Right lobe of liver (tissue), 6 donors: Measurements from ENCODE around the gene HS6ST3. TPM values are rescaled to one million over a fixed set of nuclear protein-coding genes. Genes with fewer than 3 reads are reported as not detected.

Experiments
- ATAC-seq, 4 donors: fragments of 200-7000 bp; cut with Tn5 transposase; one replicate each; pipeline ENCODE4 v1.9.1; 2020; ENCODE audit warnings: mild to moderate bottlenecking in 4 of 4, moderate library complexity in 4 of 4
- DNase-seq, 3 donors: peaks; one replicate each; pipeline ENCODE4 v3.0.0-alpha.2; 2020
- H3K27ac ChIP-seq, 3 donors: fragments of 200-600 bp; one replicate each; pipeline ENCODE4 v1.8.0; 2022
- H3K27me3 ChIP-seq, 2 donors: fragments of 200-600 bp; one replicate each; pipeline ENCODE4 v1.8.0; 2022
- H3K36me3 ChIP-seq, 4 donors: fragments of 200-600 bp; sonication (generic) in 1 of 4; one replicate each; pipeline versions ENCODE4 v1.5.1 to v1.8.0; 2017 to 2022; ENCODE audit warnings: control low read depth in 1 of 4
- H3K4me1 ChIP-seq, 4 donors: fragments of 200-600 bp; sonication (generic) in 1 of 4; one replicate each; pipeline versions ENCODE4 v1.5.1 to v1.8.0; 2017 to 2022; ENCODE audit warnings: control low read depth in 1 of 4
- H3K4me3 ChIP-seq, 3 donors: fragments of 200-600 bp; one replicate each; pipeline ENCODE4 v1.8.0; 2022
- H3K9me3 ChIP-seq, 4 donors: fragments of 200-600 bp; sonication (generic) in 1 of 4; one replicate each; pipeline versions ENCODE4 v1.5.1 to v1.8.0; 2017 to 2022; ENCODE audit warnings: control low read depth in 1 of 4
- POLR2A ChIP-seq: fragments of 450-650 bp; IDR thresholded peaks from one replicate; pipeline ENCODE4 v1.6.1; 2017; ENCODE audit warnings: antibody characterized with exemption, mild to moderate bottlenecking
- WGBS: methylation state at CpG from one replicate; pipeline ENCODE4 v1.1.6; 2018; ENCODE audit warnings: low coverage, low lambda C conversion rate; ENCODE audit not compliant: insufficient coverage; ENCODE audit errors: missing lambda C conversion rate; 5-methylcytosine and 5-hydroxymethylcytosine counted together
- intact Hi-C, 2 donors: fragments of 100-400 bp; cut with DNase I; formaldehyde crosslinking; loops; one replicate each; pipeline versions ENCODE4 v1.11.2 to v1.14.1; 2022
- total RNA-seq, 6 experiments: library from RNA; depleted of rRNA in 2 of 6; stranded (reverse); fragments of >200 nt in 2 of 6; fragmentation: NEBNext Ultra II Directional in 3 of 6; extraction: Animal tissue kit (Norgen Biotek cat#: 25700) in 3 of 6; gene quantifications; one replicate each; pipeline versions ENCODE4 v1.1.0 to v1.2.4, GENCODE V29; 2016 to 2023
- TF ChIP-seq, protein P1 (sequence below), 4 donors: fragments of 200-600 bp in 3 of 4; fragments of 450-650 bp in 1 of 4; IDR thresholded peaks; one replicate each; pipeline versions ENCODE4 v1.5.1 to v1.8.0; 2016 to 2022; ENCODE audit warnings: antibody characterized with exemption in 4 of 4, mild to moderate bottlenecking in 2 of 4
- donor health status: DM: no; HTN: yes; CAD: no.
- donor health status: DM: no; HTN: no; CAD: no.
- donor health status: DM: no; HTN: no; CAD: no.
- donor health status: DM: no; HTN: yes; CAD: no.
- donor health status: DM: no; HTN: yes; CAD: no.

HS6ST3 gene
- total RNA-seq, 6 experiments from 2014 or later = not detected

- WGBS = 0% methylated on average over 2 of the region's 2 CpGs
- Histone ChIP-seq H3K36me3 (no peaks in the 10 kb centered on the region), H3K27me3 (no peaks in the 10 kb centered on the region), H3K9me3 (no peaks in the 10 kb centered on the region), H3K4me3 (no peak overlapping the region), H3K27ac (no peak overlapping the region), H3K4me1 (no peaks in the 10 kb centered on the region)
- intact Hi-C loops = no loop called here
- TF ChIP-seq, protein P1, sequence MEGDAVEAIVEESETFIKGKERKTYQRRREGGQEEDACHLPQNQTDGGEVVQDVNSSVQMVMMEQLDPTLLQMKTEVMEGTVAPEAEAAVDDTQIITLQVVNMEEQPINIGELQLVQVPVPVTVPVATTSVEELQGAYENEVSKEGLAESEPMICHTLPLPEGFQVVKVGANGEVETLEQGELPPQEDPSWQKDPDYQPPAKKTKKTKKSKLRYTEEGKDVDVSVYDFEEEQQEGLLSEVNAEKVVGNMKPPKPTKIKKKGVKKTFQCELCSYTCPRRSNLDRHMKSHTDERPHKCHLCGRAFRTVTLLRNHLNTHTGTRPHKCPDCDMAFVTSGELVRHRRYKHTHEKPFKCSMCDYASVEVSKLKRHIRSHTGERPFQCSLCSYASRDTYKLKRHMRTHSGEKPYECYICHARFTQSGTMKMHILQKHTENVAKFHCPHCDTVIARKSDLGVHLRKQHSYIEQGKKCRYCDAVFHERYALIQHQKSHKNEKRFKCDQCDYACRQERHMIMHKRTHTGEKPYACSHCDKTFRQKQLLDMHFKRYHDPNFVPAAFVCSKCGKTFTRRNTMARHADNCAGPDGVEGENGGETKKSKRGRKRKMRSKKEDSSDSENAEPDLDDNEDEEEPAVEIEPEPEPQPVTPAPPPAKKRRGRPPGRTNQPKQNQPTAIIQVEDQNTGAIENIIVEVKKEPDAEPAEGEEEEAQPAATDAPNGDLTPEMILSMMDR (IDR thresholded peaks at IDR 0.05) = no peak
- TF ChIP-seq POLR2A = no peak
- ATAC-seq = no peak
- no peak for DNase-seq
Measured at GRCh38 chr13:96454466-96454865, 364.6 kb downstream of the HS6ST3 start.

- H3K36me3 ChIP-seq = no peaks in the 10 kb centered on the region
- no peak for DNase-seq
- intact Hi-C loops = no loop called here
- no peak overlapping the region for H3K4me3 ChIP-seq
- 62% methylated on average over 2 of the region's 2 CpGs for WGBS
- ATAC-seq = no peak
- no peak overlapping the region for H3K27ac ChIP-seq
- H3K27me3 ChIP-seq = no peaks in the 10 kb centered on the region
- no peaks in the 10 kb centered on the region for H3K9me3 ChIP-seq
- no peaks in the 10 kb centered on the region for H3K4me1 ChIP-seq
- TF ChIP-seq, protein P1 (IDR thresholded peaks at IDR 0.05) = no peak
- no peak for TF ChIP-seq POLR2A
Measured at GRCh38 chr13:96460609-96461008, 370.7 kb downstream of the HS6ST3 start.

DNA sequence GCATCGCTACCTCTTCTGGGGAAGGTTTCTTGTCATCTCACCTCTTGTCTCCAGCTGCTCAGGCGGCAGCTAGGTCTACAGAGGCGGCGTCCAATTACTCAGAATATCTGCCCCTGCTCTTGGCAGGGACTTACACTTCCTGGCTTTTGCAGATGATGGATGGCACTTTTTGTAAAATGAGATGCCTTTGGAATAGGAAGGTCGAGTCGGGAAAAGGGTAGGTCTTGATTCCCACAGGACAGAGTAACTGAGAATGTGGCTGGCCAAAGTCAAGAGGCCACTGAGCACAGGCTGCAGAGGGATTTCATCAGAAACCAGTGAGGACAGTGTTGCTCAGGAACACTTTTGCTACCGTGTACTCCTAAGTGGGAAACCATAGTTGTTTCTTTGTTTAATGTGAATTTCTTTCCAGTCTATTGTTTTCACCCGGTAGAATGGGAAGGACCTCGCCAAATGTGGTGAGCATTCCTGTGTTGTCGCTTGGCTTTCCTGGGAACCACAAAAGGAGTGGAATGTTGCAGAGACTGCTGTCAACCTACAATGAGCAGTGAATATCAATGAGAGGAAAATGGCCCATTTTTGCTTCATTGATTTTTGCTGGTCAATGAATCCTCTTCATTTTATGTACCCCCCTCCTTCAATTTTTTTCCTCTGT is 383.7 kb downstream of the HS6ST3 start:
- no peaks in the 10 kb centered on the region for H3K4me1 ChIP-seq
- DNase-seq (no peak), ATAC-seq (no peak)
- no peaks in the 10 kb centered on the region for H3K27me3 ChIP-seq
- H3K4me3 ChIP-seq = no peak overlapping the region
- H3K36me3 ChIP-seq = no peaks in the 10 kb centered on the region
- H3K27ac ChIP-seq = no peak overlapping the region
- 57% methylated on average over 8 of the region's 10 CpGs for WGBS
- no peaks in the 10 kb centered on the region for H3K9me3 ChIP-seq
- TF ChIP-seq POLR2A = no peak
- TF ChIP-seq, protein P1 (IDR thresholded peaks at IDR 0.05) = no peak
- intact Hi-C loops = no loop called here

DNA sequence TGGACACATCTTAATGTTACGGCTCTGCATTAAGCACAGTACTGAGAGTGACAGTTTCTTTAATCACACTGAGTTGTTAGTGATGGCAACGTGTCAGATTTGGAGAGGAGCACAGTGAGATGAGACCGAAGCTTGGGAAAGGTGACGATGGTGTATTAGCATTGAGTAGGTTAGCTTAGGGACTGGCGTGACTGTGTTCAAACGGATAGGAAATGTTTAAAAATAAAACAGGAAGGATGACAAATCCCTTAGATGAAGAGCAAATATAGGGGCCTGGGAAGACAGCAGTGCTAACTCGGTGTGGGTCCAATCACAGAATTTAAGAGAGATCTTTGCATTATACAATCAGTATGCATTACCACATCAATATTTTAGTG is 384.3 kb downstream of the HS6ST3 start:
- intact Hi-C loops = no loop called here
- H3K27ac ChIP-seq = no peak overlapping the region
- no peaks in the 10 kb centered on the region for H3K36me3 ChIP-seq
- DNase-seq (no peak), ATAC-seq (no peak)
- no peaks in the 10 kb centered on the region for H3K9me3 ChIP-seq
- no peaks in the 10 kb centered on the region for H3K27me3 ChIP-seq
- H3K4me1 ChIP-seq = no peaks in the 10 kb centered on the region
- TF ChIP-seq, protein P1 (IDR thresholded peaks at IDR 0.05) = no peak
- WGBS = 68% methylated on average over 7 of the region's 7 CpGs
- no peak overlapping the region for H3K4me3 ChIP-seq

DNA sequence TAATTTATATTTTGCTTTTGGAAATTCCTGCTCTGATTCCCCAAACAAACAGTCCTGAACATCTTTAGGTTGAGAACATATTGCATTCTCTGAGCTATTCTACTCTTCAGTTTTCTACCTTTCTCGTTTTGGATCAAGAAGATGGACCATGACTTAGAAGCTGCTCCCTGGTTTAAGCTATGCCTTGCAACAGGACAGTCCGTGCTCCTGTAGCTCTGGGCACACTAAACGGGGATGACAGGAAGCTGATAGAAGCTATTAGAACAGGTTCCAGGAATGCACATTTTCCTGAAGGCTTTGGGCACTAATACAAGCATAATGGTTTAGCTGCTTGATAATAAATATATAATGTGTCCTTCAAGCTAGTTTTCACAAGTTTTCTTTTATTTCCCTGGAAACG is 385.2 kb downstream of the HS6ST3 start:
- Histone ChIP-seq H3K4me1 (no peaks in the 10 kb centered on the region), H3K9me3 (no peaks in the 10 kb centered on the region), H3K27me3 (no peaks in the 10 kb centered on the region), H3K27ac (no peak overlapping the region), H3K4me3 (no peak overlapping the region), H3K36me3 (no peaks in the 10 kb centered on the region)
- ATAC-seq (no peak), DNase-seq (no peak)
- TF ChIP-seq POLR2A = no peak
- TF ChIP-seq, protein P1 (IDR thresholded peaks at IDR 0.05) = no peak
- intact Hi-C loops = no loop called here
- WGBS = 41% methylated on average over 4 of the region's 4 CpGs
